ENCODE data around the gene RBCK1. TPM values are rescaled to one million over a fixed set of nuclear protein-coding genes. Genes with fewer than 3 reads are reported as not detected.

The RBCK1 gene
- polyA plus RNA-seq, 1 donor from 2014 or later = 38.4 TPM

DNA sequence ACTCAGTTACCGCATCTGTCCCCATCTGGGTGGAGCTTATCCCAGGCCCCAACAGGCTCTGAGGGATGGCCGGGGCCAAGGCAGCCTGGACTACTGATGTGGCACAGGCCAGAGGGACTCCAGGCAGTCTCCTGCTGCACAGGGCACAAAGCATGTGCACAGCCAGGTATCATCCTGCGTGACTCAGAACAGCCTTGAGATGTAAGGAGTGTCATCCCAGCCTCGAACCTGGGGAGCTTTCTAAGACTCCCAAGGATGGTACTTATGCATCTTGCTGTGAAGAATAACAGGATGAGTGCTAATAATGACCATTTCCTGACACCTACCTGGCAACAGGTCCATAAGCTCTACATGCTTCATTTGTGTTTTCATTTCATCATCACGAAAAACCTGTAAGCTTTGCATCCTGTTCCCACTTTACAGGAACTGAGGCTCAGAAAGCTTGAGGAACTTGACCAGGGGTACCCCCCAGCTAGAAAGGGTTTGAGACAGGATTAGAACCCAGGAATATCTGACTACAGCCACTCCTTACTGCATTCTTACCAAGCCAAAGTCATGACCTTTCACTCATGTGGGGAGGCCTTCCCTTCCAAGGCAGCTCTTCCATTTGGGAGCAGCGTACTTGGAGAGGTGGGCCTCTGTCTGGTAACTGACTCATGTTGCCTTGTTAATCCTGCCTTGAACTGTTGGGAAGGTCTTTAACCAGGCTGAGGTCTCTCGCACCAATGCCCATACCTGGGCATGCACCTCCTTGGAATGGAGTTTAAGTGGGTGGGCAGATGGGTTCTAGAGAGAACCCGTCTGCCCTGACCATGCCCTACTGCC is 25.6 kb upstream of the RBCK1 start (continued):
- TF ChIP-seq EZH2 (IDR thresholded peaks at IDR 0.05; ENCODE audit: borderline replicate concordance, insufficient read depth, low read length, poor library complexity, severe bottlenecking) = no peak

DNA sequence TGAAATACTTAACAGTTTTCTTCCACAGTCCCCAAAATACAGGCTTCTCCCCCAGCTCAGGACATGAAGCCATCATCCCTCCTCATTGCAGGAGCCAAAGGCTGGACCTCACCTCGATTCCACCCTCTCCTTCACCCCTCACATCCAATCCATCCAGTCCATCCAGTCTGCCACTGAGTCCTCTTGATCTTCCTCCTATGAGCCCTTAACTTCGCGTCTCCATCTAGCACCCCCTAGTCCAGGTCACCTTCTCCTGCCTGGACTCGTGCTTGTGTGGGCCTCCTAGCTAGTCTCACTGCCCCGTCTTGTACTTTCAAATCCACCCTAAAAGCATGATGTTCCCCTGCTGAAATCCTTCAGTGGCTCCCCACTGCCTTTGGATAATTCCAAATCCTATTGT is 24.2 kb upstream of the RBCK1 start:
- Histone ChIP-seq H3K9me3 (ENCODE audit: low read length) (no peaks in the 10 kb centered on the region), H3K79me2 (replicated peaks; ENCODE audit: insufficient read depth, low read length) (no peaks in the 10 kb centered on the region), H3K4me2 (ENCODE audit: low read length) (no peak overlapping the region), H2AFZ (ENCODE audit: low read depth, low read length) (no peak overlapping the region), H4K20me1 (ENCODE audit: insufficient read depth) (no peaks in the 10 kb centered on the region), H3K27ac (ENCODE audit: low read length) (no peak overlapping the region), H3K36me3 (ENCODE audit: insufficient read depth, low read length) (no peaks in the 10 kb centered on the region), H3K4me3 (ENCODE audit: low read length) (no peak overlapping the region), H3K9ac (ENCODE audit: low read length) (no peak overlapping the region), H3K9me2 (ENCODE audit: insufficient read depth, low read length) (no peaks in the 10 kb centered on the region), H3K27me3 (ENCODE audit: insufficient read depth, low read depth, low read length) (peaks cover 18% of the 10 kb centered on the region), H3F3A (ENCODE audit: insufficient read depth, low read length, poor library complexity, severe bottlenecking) (no peaks in the 10 kb centered on the region)
- TF ChIP-seq, protein P1, sequence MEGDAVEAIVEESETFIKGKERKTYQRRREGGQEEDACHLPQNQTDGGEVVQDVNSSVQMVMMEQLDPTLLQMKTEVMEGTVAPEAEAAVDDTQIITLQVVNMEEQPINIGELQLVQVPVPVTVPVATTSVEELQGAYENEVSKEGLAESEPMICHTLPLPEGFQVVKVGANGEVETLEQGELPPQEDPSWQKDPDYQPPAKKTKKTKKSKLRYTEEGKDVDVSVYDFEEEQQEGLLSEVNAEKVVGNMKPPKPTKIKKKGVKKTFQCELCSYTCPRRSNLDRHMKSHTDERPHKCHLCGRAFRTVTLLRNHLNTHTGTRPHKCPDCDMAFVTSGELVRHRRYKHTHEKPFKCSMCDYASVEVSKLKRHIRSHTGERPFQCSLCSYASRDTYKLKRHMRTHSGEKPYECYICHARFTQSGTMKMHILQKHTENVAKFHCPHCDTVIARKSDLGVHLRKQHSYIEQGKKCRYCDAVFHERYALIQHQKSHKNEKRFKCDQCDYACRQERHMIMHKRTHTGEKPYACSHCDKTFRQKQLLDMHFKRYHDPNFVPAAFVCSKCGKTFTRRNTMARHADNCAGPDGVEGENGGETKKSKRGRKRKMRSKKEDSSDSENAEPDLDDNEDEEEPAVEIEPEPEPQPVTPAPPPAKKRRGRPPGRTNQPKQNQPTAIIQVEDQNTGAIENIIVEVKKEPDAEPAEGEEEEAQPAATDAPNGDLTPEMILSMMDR (IDR thresholded peaks at IDR 0.05; ENCODE audit: poor library complexity, severe bottlenecking) = no peak
- TF ChIP-seq RAD21 (conservative IDR thresholded peaks at IDR 0.05) = no peak
- no peak for TF ChIP-seq SMC3 (conservative IDR thresholded peaks at IDR 0.05; ENCODE audit: poor library complexity)
- TF ChIP-seq POLR2AphosphoS5 (IDR thresholded peaks at IDR 0.05) = no peak
- TF ChIP-seq EP300 (conservative IDR thresholded peaks at IDR 0.05; ENCODE audit: poor library complexity, severe bottlenecking) = no peak

DNA sequence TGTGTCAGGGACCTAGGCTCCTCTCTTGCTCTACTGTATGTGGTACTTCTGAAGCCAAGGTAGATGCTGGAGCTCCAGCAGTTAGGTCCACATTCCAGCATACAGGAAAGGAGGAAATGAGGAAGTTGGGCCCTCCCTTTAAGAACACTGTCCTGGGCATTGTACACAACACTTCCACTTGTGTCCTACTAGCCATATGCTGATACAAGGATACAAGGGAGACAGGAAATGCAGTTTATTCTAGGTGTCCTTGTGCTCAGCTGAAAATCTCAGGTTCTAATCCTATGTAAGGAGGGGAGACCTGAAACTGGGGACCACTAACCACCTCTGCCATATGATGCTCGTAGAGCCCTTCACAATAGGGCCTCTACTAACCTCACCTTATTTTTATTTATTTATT is 23.4 kb upstream of the RBCK1 start:
- TF ChIP-seq RAD21 (conservative IDR thresholded peaks at IDR 0.05) (no peak), REST (IDR thresholded peaks at IDR 0.05; ENCODE audit: borderline replicate concordance) (no peak), EP300 (conservative IDR thresholded peaks at IDR 0.05; ENCODE audit: poor library complexity, severe bottlenecking) (no peak), MXI1 (conservative IDR thresholded peaks at IDR 0.05; ENCODE audit: poor library complexity, severe bottlenecking) (no peak), EZH2 (IDR thresholded peaks at IDR 0.05; ENCODE audit: borderline replicate concordance, insufficient read depth, low read length, poor library complexity, severe bottlenecking) (no peak), TAF1 (IDR thresholded peaks at IDR 0.05; ENCODE audit: low read depth) (no peak), SMC3 (conservative IDR thresholded peaks at IDR 0.05; ENCODE audit: poor library complexity) (no peak), POLR2AphosphoS5 (IDR thresholded peaks at IDR 0.05) (no peak)
- TF ChIP-seq, protein P1 (IDR thresholded peaks at IDR 0.05; ENCODE audit: poor library complexity, severe bottlenecking) = no peak
- no peak overlapping the region for H3K4me3 ChIP-seq (ENCODE audit: low read length)
- H3K4me2 ChIP-seq (ENCODE audit: low read length) = no peak overlapping the region
- no peaks in the 10 kb centered on the region for H3K79me2 ChIP-seq (replicated peaks; ENCODE audit: insufficient read depth, low read length)
- H4K20me1 ChIP-seq (ENCODE audit: insufficient read depth) = no peaks in the 10 kb centered on the region
- H3K9ac ChIP-seq (ENCODE audit: low read length) = no peak overlapping the region
- no peaks in the 10 kb centered on the region for H3K9me2 ChIP-seq (ENCODE audit: insufficient read depth, low read length)
- peaks cover 18% of the 10 kb centered on the region for H3K27me3 ChIP-seq (ENCODE audit: insufficient read depth, low read depth, low read length)
- no peak overlapping the region for H2AFZ ChIP-seq (ENCODE audit: low read depth, low read length)
- H3K9me3 ChIP-seq (ENCODE audit: low read length) = no peaks in the 10 kb centered on the region
- H3K27ac ChIP-seq (ENCODE audit: low read length) = no peak overlapping the region
- no peaks in the 10 kb centered on the region for H3K36me3 ChIP-seq (ENCODE audit: insufficient read depth, low read length)
- no peaks in the 10 kb centered on the region for H3F3A ChIP-seq (ENCODE audit: insufficient read depth, low read length, poor library complexity, severe bottlenecking)

Data from neural cell (in vitro differentiated cells).